Aorta (tissue), 5 donors: ENCODE measurements around the gene MYO6. TPM values are rescaled to one million over a fixed set of nuclear protein-coding genes. Genes with fewer than 3 reads are reported as not detected.

ENCODE experiments used
- ATAC-seq: fragments of 200-7000 bp; cut with Tn5 transposase; one replicate; pipeline ENCODE4 v1.9.1; 2022; ENCODE audit warnings: moderate library complexity; ENCODE audit not compliant: low FRiP score
- DNase-seq, 2 donors: peaks; one replicate each; pipeline ENCODE4 v3.0.0-alpha.2; 2020
- H3K27ac ChIP-seq, 2 donors: one replicate each; pipeline ENCODE4 v1.5.1; 2013; ENCODE audit warnings: low read length in 2 of 2, mild to moderate bottlenecking in 2 of 2, moderate library complexity in 2 of 2, control low read depth in 1 of 2, inconsistent platforms in 1 of 2, low read depth in 1 of 2
- H3K27me3 ChIP-seq, 2 donors: one replicate each; pipeline ENCODE4 v1.6.1; 2013; ENCODE audit warnings: control low read depth in 1 of 2, low read length in 1 of 2, mild to moderate bottlenecking in 1 of 2, moderate library complexity in 1 of 2; ENCODE audit not compliant: insufficient read depth in 2 of 2, control insufficient read depth in 1 of 2
- H3K36me3 ChIP-seq, 2 donors: one replicate each; pipeline ENCODE4 v1.6.1; 2013; ENCODE audit warnings: control low read depth in 1 of 2, low read length in 1 of 2, mild to moderate bottlenecking in 1 of 2; ENCODE audit not compliant: insufficient read depth in 2 of 2, control insufficient read depth in 1 of 2
- H3K4me1 ChIP-seq, 2 donors: one replicate each; pipeline ENCODE4 v1.6.1; 2013; ENCODE audit warnings: low read length in 2 of 2, control low read depth in 1 of 2, mild to moderate bottlenecking in 1 of 2, moderate library complexity in 1 of 2; ENCODE audit not compliant: insufficient read depth in 2 of 2, control insufficient read depth in 1 of 2
- H3K4me3 ChIP-seq, 2 donors: one replicate each; pipeline ENCODE4 v1.5.1; 2013; ENCODE audit warnings: low read length in 2 of 2, control low read depth in 1 of 2, mild to moderate bottlenecking in 1 of 2
- H3K9me3 ChIP-seq: one replicate; pipeline ENCODE4 v1.6.1; 2013; ENCODE audit warnings: mild to moderate bottlenecking, low read length; ENCODE audit not compliant: control insufficient read depth
- WGBS, 2 donors: extraction: QIAGEN DNeasy Blood & Tissue Kit; methylation state at CpG; one replicate each; pipeline ENCODE4 v1.1.7; 2013; 5-methylcytosine and 5-hydroxymethylcytosine counted together
- intact Hi-C, 2 donors: fragments of 100-400 bp; cut with DNase I; formaldehyde crosslinking; loops; one replicate each; pipeline versions ENCODE4 v1.14.2 to v1.15.0; 2022
- polyA plus RNA-seq, 2 donors: library from polyadenylated mRNA; stranded (reverse); fragments of 200-250 nt; gene quantifications; one replicate each; pipeline ENCODE4 v1.2.3, GENCODE V29; 2013
- total RNA-seq, 2 donors: library from RNA; stranded (reverse); fragmentation: NEBNext Ultra II Directional; extraction: Animal tissue kit (Norgen Biotek cat#: 25700); gene quantifications; one replicate each; pipeline ENCODE4 v1.2.1, GENCODE V29; 2021
- donor health status: healthy with polysubstance abuse.
- donor health status: Bipolar disorder and iron deficiency.
- donor health status: DM: no; HTN: no; CAD: no.
- donor health status: DM: no; HTN: no; CAD: no.
- donor health status: DM: yes; HTN: yes; CAD: no.

MYO6 gene
- total and polyA plus RNA-seq, 4 donors: 10.8 to 24.8 (median 18.0) TPM

GRCh38 chr6:75757295-75757694 is 8.3 kb downstream of the MYO6 start:
- H3K27me3 ChIP-seq: no peaks in the 10 kb centered on the region
- no peaks in the 10 kb centered on the region for H3K4me1 ChIP-seq
- H3K9me3 ChIP-seq: no peaks in the 10 kb centered on the region
- WGBS, 2 donors: 93 to 98% methylated on average over 3 of the region's 3 CpGs
- H3K4me3 ChIP-seq: no peak overlapping the region
- H3K36me3 ChIP-seq: no peaks in the 10 kb centered on the region
- ATAC-seq (no peak), DNase-seq (no peak)
- intact Hi-C loops: no loop called here
- H3K27ac ChIP-seq: no peak overlapping the region

- H3K4me1 ChIP-seq: no peaks in the 10 kb centered on the region
- 36 to 37% methylated on average over 5 of the region's 5 CpGs for WGBS, 2 donors
- no peak overlapping the region for H3K27ac ChIP-seq
- intact Hi-C loops: no loop called here
- H3K36me3 ChIP-seq: no peaks in the 10 kb centered on the region
- H3K4me3 ChIP-seq: no peak overlapping the region
- no peaks in the 10 kb centered on the region for H3K27me3 ChIP-seq
- ATAC-seq (no peak), DNase-seq (no peak)
- no peaks in the 10 kb centered on the region for H3K9me3 ChIP-seq
These were observed 9.0 kb downstream of the MYO6 start for GRCh38 chr6:75758061-75758460.

- no peaks in the 10 kb centered on the region for H3K9me3 ChIP-seq
These were observed 10.2 kb downstream of the MYO6 start for GRCh38 chr6:75759207-75759606.

GRCh38 chr6:75760320-75760719 is 11.3 kb downstream of the MYO6 start:
- Histone ChIP-seq H3K36me3 (no peaks in the 10 kb centered on the region), H3K27me3 (no peaks in the 10 kb centered on the region), H3K27ac (no peak overlapping the region), H3K4me3 (no peak overlapping the region), H3K9me3 (no peaks in the 10 kb centered on the region), H3K4me1 (no peaks in the 10 kb centered on the region)
- DNase-seq (no peak), ATAC-seq (no peak)
- intact Hi-C loops: no loop called here
- WGBS, 2 donors: 89 to 95% methylated on average over 1 of the region's 1 CpG

More at GRCh38 chr6:75759207-75759606, 10.2 kb downstream of the MYO6 start:
- WGBS, 2 donors: 85 to 87% methylated on average over 5 of the region's 5 CpGs
- no peak overlapping the region for H3K27ac ChIP-seq
- no peak for DNase-seq
- no peaks in the 10 kb centered on the region for H3K36me3 ChIP-seq
- H3K4me3 ChIP-seq: no peak overlapping the region
- no peaks in the 10 kb centered on the region for H3K4me1 ChIP-seq
- no peak for ATAC-seq
- intact Hi-C loops: no loop called here
- no peaks in the 10 kb centered on the region for H3K27me3 ChIP-seq

- Histone ChIP-seq H3K27ac (no peak overlapping the region), H3K36me3 (no peaks in the 10 kb centered on the region), H3K4me1 (no peaks in the 10 kb centered on the region), H3K27me3 (no peaks in the 10 kb centered on the region), H3K9me3 (no peaks in the 10 kb centered on the region), H3K4me3 (no peak overlapping the region)
- DNase-seq (no peak), ATAC-seq (no peak)
- 98 to 100% methylated on average over 1 of the region's 1 CpG for WGBS, 2 donors
- intact Hi-C loops: no loop called here
These were observed 12.4 kb downstream of the MYO6 start for GRCh38 chr6:75761489-75761888.

- intact Hi-C loops: no loop called here
- ATAC-seq (no peak), DNase-seq (no peak)
- no peaks in the 10 kb centered on the region for H3K9me3 ChIP-seq
- no peaks in the 10 kb centered on the region for H3K27me3 ChIP-seq
- WGBS, 2 donors: 97 to 98% methylated on average over 8 of the region's 8 CpGs
- H3K27ac ChIP-seq: no peak overlapping the region
- H3K4me1 ChIP-seq: no peaks in the 10 kb centered on the region
- H3K4me3 ChIP-seq: no peak overlapping the region
- no peaks in the 10 kb centered on the region for H3K36me3 ChIP-seq
These were observed 13.0 kb downstream of the MYO6 start for GRCh38 chr6:75762063-75762462.

- Histone ChIP-seq H3K27me3 (no peaks in the 10 kb centered on the region), H3K4me3 (no peak overlapping the region), H3K36me3 (no peaks in the 10 kb centered on the region), H3K4me1 (no peaks in the 10 kb centered on the region), H3K9me3 (no peaks in the 10 kb centered on the region), H3K27ac (no peak overlapping the region)
- DNase-seq: no peak
- no peak for ATAC-seq
- intact Hi-C loops: no loop called here
These were observed 17.3 kb downstream of the MYO6 start for GRCh38 chr6:75766387-75766786.

GRCh38 chr6:75770844-75771243 is 21.8 kb downstream of the MYO6 start:
- Histone ChIP-seq H3K27me3 (no peaks in the 10 kb centered on the region), H3K36me3 (no peaks in the 10 kb centered on the region), H3K27ac (no peak overlapping the region), H3K9me3 (no peaks in the 10 kb centered on the region), H3K4me1 (no peaks in the 10 kb centered on the region), H3K4me3 (no peak overlapping the region)
- ATAC-seq (no peak), DNase-seq (no peak)
- 95 to 96% methylated on average over 5 of the region's 5 CpGs for WGBS, 2 donors
- intact Hi-C loops: no loop called here

GRCh38 chr6:75775219-75775618 is 26.2 kb downstream of the MYO6 start:
- H3K27ac ChIP-seq: no peak overlapping the region
- no peaks in the 10 kb centered on the region for H3K9me3 ChIP-seq
- DNase-seq (no peak), ATAC-seq (no peak)
- H3K36me3 ChIP-seq: no peaks in the 10 kb centered on the region
- intact Hi-C loops: no loop called here
- H3K27me3 ChIP-seq: no peaks in the 10 kb centered on the region
- no peak overlapping the region for H3K4me3 ChIP-seq
- 92 to 95% methylated on average over 3 of the region's 3 CpGs for WGBS, 2 donors
- H3K4me1 ChIP-seq: no peaks in the 10 kb centered on the region
